Activated naive CD4-positive, alpha-beta T cell treated with anti-CD3 and anti-CD28 coated beads, Interleukin-2, amount 50 U/mL, for 72 hours (primary cell): ENCODE data around the gene CRYGB. TPM values are rescaled to one million over a fixed set of nuclear protein-coding genes. Genes with fewer than 3 reads are reported as not detected.
A peak's percentile ranks its signal among the peaks of the same experiment; 100 is the strongest.
"Not testable (repeated sequence)": the region's sequence is repeated elsewhere in the genome, so short reads cannot be mapped to it uniquely, and the experiment has no call there.

Experiments
- ATAC-seq, 2 donors: fragments of 150-1000 bp; cut with Tn5 transposase; 2 replicates each; pipeline ENCODE4 v1.10.0; 2021; ENCODE audit warnings: mild to moderate bottlenecking in 2 of 2, moderate library complexity in 2 of 2
- DNase-seq, 2 donors: peaks; one replicate each; pipeline ENCODE4 v3.0.0; 2021 to 2022; ENCODE audit warnings: low spot score in 2 of 2
- H3K27ac Mint-ChIP-seq, 2 donors: one replicate each; pipeline ENCODE4 v1.8.0; 2022; ENCODE audit warnings: mild to moderate bottlenecking in 2 of 2, mixed read lengths in 2 of 2
- H3K36me3 Mint-ChIP-seq, 2 donors: one replicate each; pipeline ENCODE4 v1.8.0; 2022; ENCODE audit warnings: mixed read lengths in 2 of 2
- H3K9me3 Mint-ChIP-seq, 2 donors: one replicate each; pipeline ENCODE4 v1.8.0; 2022; ENCODE audit warnings: mixed read lengths in 2 of 2
- total RNA-seq, 2 donors: library from RNA; stranded (reverse); gene quantifications; one replicate each; pipeline ENCODE4 v1.2.3, GENCODE V29; 2022

Gene CRYGB
- total RNA-seq, 2 donors from 2014 or later: not detected

- Mint-ChIP-seq H3K9me3 (peaks cover 4 to 7% of the 10 kb centered on the region in 2 donors), H3K36me3 (peaks cover 6 to 9% of the 10 kb centered on the region in 2 donors), H3K27ac (no peak overlapping the region)
- ATAC-seq (peak; percentile 52 to 78), DNase-seq (no peak)
Observed at GRCh38 chr2:208134928-208135586, 10.9 kb downstream of the CRYGB start.

GRCh38 chr2:208130712-208131110, 15.2 kb downstream of the CRYGB start:
- DNase-seq (no peak), ATAC-seq (no peak)
- H3K27ac Mint-ChIP-seq: no peak overlapping the region
- no peaks in the 10 kb centered on the region for H3K9me3 Mint-ChIP-seq
- H3K36me3 Mint-ChIP-seq: no peaks in the 10 kb centered on the region

GRCh38 chr2:208129744-208130711, 15.9 kb downstream of the CRYGB start, which contains the start of gene CRYGC:
CRYGC (minus strand) TSS chr2:208129828; CDS start chr2:208129792, 36 bp downstream.
- Mint-ChIP-seq H3K27ac (no peak within 1 kb of the TSS), H3K36me3 (no peaks in the 10 kb centered on the region), H3K9me3 (no peaks in the 10 kb centered on the region)
- DNase-seq: no peak
- no peak for ATAC-seq

- H3K9me3 Mint-ChIP-seq: no peaks in the 10 kb centered on the region
- DNase-seq (no peak), ATAC-seq (no peak)
- no peaks in the 10 kb centered on the region for H3K36me3 Mint-ChIP-seq
- no peak overlapping the region for H3K27ac Mint-ChIP-seq
Observed at GRCh38 chr2:208128136-208128535, 17.8 kb downstream of the CRYGB start.

- H3K36me3 Mint-ChIP-seq: no peaks in the 10 kb centered on the region
- no peak for ATAC-seq
- no peak overlapping the region for H3K27ac Mint-ChIP-seq
- H3K9me3 Mint-ChIP-seq: no peaks in the 10 kb centered on the region
- no peak for DNase-seq
Observed at GRCh38 chr2:208127090-208127489, 18.9 kb downstream of the CRYGB start.

GRCh38 chr2:208125251-208125650, 20.7 kb downstream of the CRYGB start:
- no peak overlapping the region for H3K27ac Mint-ChIP-seq
- H3K36me3 Mint-ChIP-seq: no peaks in the 10 kb centered on the region
- no peaks in the 10 kb centered on the region for H3K9me3 Mint-ChIP-seq
- DNase-seq (no peak), ATAC-seq (no peak)

GRCh38 chr2:208124013-208124715, 21.8 kb downstream of the CRYGB start, which contains the start of gene CRYGD:
CRYGD (minus strand) TSS chr2:208124524; CDS start chr2:208124473, 51 bp downstream.
- ATAC-seq: peak in 1 of 2 donors; percentile 71
- not testable (repeated sequence) for DNase-seq, H3K36me3 Mint-ChIP-seq, H3K27ac Mint-ChIP-seq, H3K9me3 Mint-ChIP-seq

GRCh38 chr2:208122248-208122647, 23.7 kb downstream of the CRYGB start:
- DNase-seq (no peak), ATAC-seq (no peak)
- H3K9me3 Mint-ChIP-seq: no peaks in the 10 kb centered on the region
- H3K36me3 Mint-ChIP-seq: no peaks in the 10 kb centered on the region
- no peak overlapping the region for H3K27ac Mint-ChIP-seq

- Mint-ChIP-seq H3K27ac (no peak overlapping the region), H3K9me3 (no peaks in the 10 kb centered on the region), H3K36me3 (no peaks in the 10 kb centered on the region)
- DNase-seq (no peak), ATAC-seq (no peak)
Observed at GRCh38 chr2:208118918-208119317, 27.0 kb downstream of the CRYGB start.

GRCh38 chr2:208117390-208117789, 28.6 kb downstream of the CRYGB start:
- not testable (repeated sequence) for DNase-seq, H3K9me3 Mint-ChIP-seq, ATAC-seq, H3K27ac Mint-ChIP-seq, H3K36me3 Mint-ChIP-seq

- DNase-seq (no peak), ATAC-seq (no peak)
- Mint-ChIP-seq H3K36me3 (no peaks in the 10 kb centered on the region), H3K9me3 (no peaks in the 10 kb centered on the region), H3K27ac (no peak overlapping the region)
Observed at GRCh38 chr2:208112969-208113368, 33.0 kb downstream of the CRYGB start.

GRCh38 chr2:208112273-208112745, 33.6 kb downstream of the CRYGB start:
- not testable (repeated sequence) for DNase-seq, ATAC-seq, H3K27ac Mint-ChIP-seq, H3K36me3 Mint-ChIP-seq, H3K9me3 Mint-ChIP-seq

GRCh38 chr2:208103616-208104015, 42.3 kb downstream of the CRYGB start:
- Mint-ChIP-seq H3K9me3 (no peaks in the 10 kb centered on the region), H3K27ac (no peak overlapping the region), H3K36me3 (no peaks in the 10 kb centered on the region)
- ATAC-seq (no peak), DNase-seq (no peak)

- ATAC-seq (peak in 1 of 2 donors; percentile 16), DNase-seq (no peak)
- H3K9me3 Mint-ChIP-seq: no peaks in the 10 kb centered on the region
- H3K36me3 Mint-ChIP-seq: no peaks in the 10 kb centered on the region
- no peak overlapping the region for H3K27ac Mint-ChIP-seq
Observed at GRCh38 chr2:208101716-208102631, 44.0 kb downstream of the CRYGB start.

GRCh38 chr2:208099682-208100470, 46.1 kb downstream of the CRYGB start:
- H3K36me3 Mint-ChIP-seq: no peaks in the 10 kb centered on the region
- no peaks in the 10 kb centered on the region for H3K9me3 Mint-ChIP-seq
- H3K27ac Mint-ChIP-seq: no peak overlapping the region
- no peak for ATAC-seq
- no peak for DNase-seq
